Ramos (cell line): Measurements from ENCODE around the gene IFI27L2.
"Not testable (repeated sequence)": the region's sequence is repeated elsewhere in the genome, so short reads cannot be mapped to it uniquely, and the experiment has no call there.

ENCODE experiments used
- in situ Hi-C: fragments of 300-500 bp; cut with MboI; formaldehyde crosslinking; loops from one replicate; pipeline ENCODE4 v1.14.3; 2022; ENCODE audit warnings: low sequenced_read_pairs; ENCODE audit not compliant: unreplicated experiment

IFI27L2 gene

GRCh38 chr14:94129111-94129757, at the start of gene IFI27L2:
Gene IFI27L2 (minus strand): TSS chr14:94129604. CDS start chr14:94129564, 40 bp downstream.
- in situ Hi-C loops, result loop anchor here (25.0 kb wide), 1 partner anchor 92 kb away; the partner anchor contains the start of gene OTUB2

GRCh38 chr14:94177806-94178205, 48.4 kb upstream of the IFI27L2 start:
- in situ Hi-C loops, result no loop called here

- in situ Hi-C loops, result no loop called here
Observed at GRCh38 chr14:94176808-94177207, 47.4 kb upstream of the IFI27L2 start.

- in situ Hi-C loops, result no loop called here
Observed at GRCh38 chr14:94175747-94176146, 46.3 kb upstream of the IFI27L2 start.

- in situ Hi-C loops, result no loop called here
Observed at GRCh38 chr14:94175011-94175745, 45.8 kb upstream of the IFI27L2 start.

- in situ Hi-C loops, result no loop called here
Observed at GRCh38 chr14:94174604-94175010, 45.2 kb upstream of the IFI27L2 start.

GRCh38 chr14:94173885-94174603, 44.6 kb upstream of the IFI27L2 start, which contains the start of gene PPP4R4:
Gene PPP4R4 (plus strand): TSS chr14:94174322. CDS start chr14:94174466, 144 bp downstream.
- in situ Hi-C loops, result no loop called here

GRCh38 chr14:94173471-94173884, 44.1 kb upstream of the IFI27L2 start:
- in situ Hi-C loops, result no loop called here

- in situ Hi-C loops, result no loop called here
Observed at GRCh38 chr14:94172545-94172944, 43.1 kb upstream of the IFI27L2 start.

GRCh38 chr14:94171208-94171607, 41.8 kb upstream of the IFI27L2 start:
- in situ Hi-C loops, result no loop called here

- in situ Hi-C loops, result no loop called here
Observed at GRCh38 chr14:94170136-94170535, 40.7 kb upstream of the IFI27L2 start.

- in situ Hi-C loops, result no loop called here
Observed at GRCh38 chr14:94165744-94166143, 36.3 kb upstream of the IFI27L2 start.

- in situ Hi-C loops, result no loop called here
Observed at GRCh38 chr14:94164685-94165431, 35.5 kb upstream of the IFI27L2 start.

- in situ Hi-C loops, result no loop called here
Observed at GRCh38 chr14:94163796-94164195, 34.4 kb upstream of the IFI27L2 start.

GRCh38 chr14:94162466-94162865, 33.1 kb upstream of the IFI27L2 start:
- in situ Hi-C loops, result no loop called here

- in situ Hi-C loops, result no loop called here
Observed at GRCh38 chr14:94161981-94162380, 32.6 kb upstream of the IFI27L2 start.

- in situ Hi-C loops, result no loop called here
Observed at GRCh38 chr14:94161058-94161457, 31.7 kb upstream of the IFI27L2 start.

- in situ Hi-C loops, result no loop called here
Observed at GRCh38 chr14:94158239-94158883, 29.0 kb upstream of the IFI27L2 start.

GRCh38 chr14:94157197-94157596, 27.8 kb upstream of the IFI27L2 start:
- in situ Hi-C loops, result no loop called here

GRCh38 chr14:94156143-94156542, 26.7 kb upstream of the IFI27L2 start:
- in situ Hi-C loops, result not testable (repeated sequence)
